Astrocyte (in vitro differentiated cells and primary cell): ENCODE results near the gene NFS1. TPM values are rescaled to one million over a fixed set of nuclear protein-coding genes. Genes with fewer than 3 reads are reported as not detected.

ENCODE experiments used
- DNase-seq: peaks from one replicate; pipeline ENCODE4 v3.0.0-alpha.2; 2010; ENCODE audit warnings: low read depth
- FAIRE-seq: peaks from 2 replicates; lab custom pipeline; 2011; peaks lifted over from hg19 to GRCh38; lab: Jason Lieb, UNC
- H2AFZ ChIP-seq: 2 replicates; pipeline ENCODE4 v1.6.0; 2012; ENCODE audit warnings: low read depth, low read length, inconsistent platforms
- H3K27ac ChIP-seq: 2 replicates; pipeline ENCODE4 v1.5.1; 2011; ENCODE audit warnings: low read depth, low read length, inconsistent platforms
- H3K27me3 ChIP-seq: 2 replicates; pipeline ENCODE4 v1.6.0; 2011; ENCODE audit warnings: low read length, inconsistent platforms; ENCODE audit not compliant: insufficient read depth
- H3K36me3 ChIP-seq: 2 replicates; pipeline ENCODE4 v1.5.1; 2011; ENCODE audit warnings: low read length, inconsistent platforms; ENCODE audit not compliant: insufficient read depth
- H3K4me1 ChIP-seq: 2 replicates; pipeline ENCODE4 v1.5.1; 2011; ENCODE audit warnings: low read length, inconsistent platforms; ENCODE audit not compliant: insufficient read depth
- H3K4me2 ChIP-seq: 2 replicates; pipeline ENCODE4 v1.6.0; 2012; ENCODE audit warnings: low read length, inconsistent platforms
- H3K4me3 ChIP-seq: 2 replicates; pipeline ENCODE4 v1.5.1; 2011; ENCODE audit warnings: low read depth, mild to moderate bottlenecking, low read length, inconsistent platforms; ENCODE audit not compliant: insufficient read depth
- H3K79me2 ChIP-seq: 2 replicates; pipeline ENCODE4 v1.6.0; 2012; ENCODE audit warnings: mild to moderate bottlenecking, low read length, inconsistent platforms; ENCODE audit not compliant: insufficient read depth
- H3K9ac ChIP-seq: 2 replicates; pipeline ENCODE4 v1.6.0; 2012; ENCODE audit warnings: mild to moderate bottlenecking, low read length, inconsistent platforms
- H3K9me3 ChIP-seq: 2 replicates; pipeline ENCODE4 v1.5.1; 2012; ENCODE audit warnings: low read depth, mild to moderate bottlenecking, low read length, inconsistent platforms; ENCODE audit not compliant: insufficient read depth
- H4K20me1 ChIP-seq: 2 replicates; pipeline ENCODE4 v1.6.0; 2012; ENCODE audit warnings: low read length, inconsistent platforms; ENCODE audit not compliant: insufficient read depth
- H3K27ac Mint-ChIP-seq: one replicate; pipeline ENCODE4 v1.8.0; 2021; ENCODE audit warnings: mild to moderate bottlenecking, mixed read lengths; ENCODE audit not compliant: unreplicated experiment
- H3K27me3 Mint-ChIP-seq: one replicate; pipeline ENCODE4 v1.8.0; 2021; ENCODE audit warnings: low read depth, mixed read lengths; ENCODE audit not compliant: unreplicated experiment
- H3K36me3 Mint-ChIP-seq: one replicate; pipeline ENCODE4 v1.8.0; 2021; ENCODE audit warnings: low read depth, mixed read lengths; ENCODE audit not compliant: unreplicated experiment
- H3K4me1 Mint-ChIP-seq: one replicate; pipeline ENCODE4 v1.8.0; 2021; ENCODE audit warnings: low read depth, mixed read lengths; ENCODE audit not compliant: unreplicated experiment
- H3K4me3 Mint-ChIP-seq: one replicate; pipeline ENCODE4 v1.8.0; 2021; ENCODE audit warnings: mild to moderate bottlenecking, moderate library complexity, mixed read lengths; ENCODE audit not compliant: unreplicated experiment
- H3K9me3 Mint-ChIP-seq: one replicate; pipeline ENCODE4 v1.8.0; 2021; ENCODE audit warnings: mild to moderate bottlenecking, mixed read lengths; ENCODE audit not compliant: unreplicated experiment
- CTCF ChIP-seq: IDR thresholded peaks from 2 replicates; pipeline ENCODE4 v1.5.1; 2011; ENCODE audit warnings: low read depth, mild to moderate bottlenecking, inconsistent platforms, low read length, moderate library complexity; ENCODE audit not compliant: insufficient read depth
- EZH2 ChIP-seq: IDR thresholded peaks from 2 replicates; pipeline ENCODE4 v1.6.1; 2012; ENCODE audit warnings: mild to moderate bottlenecking, low read length, inconsistent platforms; ENCODE audit not compliant: insufficient read depth
- total RNA-seq: library from RNA; stranded (reverse); gene quantifications from 2 replicates; pipeline ENCODE4 v1.2.1, GENCODE V29; 2021

NFS1 gene
- total RNA-seq, 1 donor from 2014 or later: 30.3 TPM

DNA sequence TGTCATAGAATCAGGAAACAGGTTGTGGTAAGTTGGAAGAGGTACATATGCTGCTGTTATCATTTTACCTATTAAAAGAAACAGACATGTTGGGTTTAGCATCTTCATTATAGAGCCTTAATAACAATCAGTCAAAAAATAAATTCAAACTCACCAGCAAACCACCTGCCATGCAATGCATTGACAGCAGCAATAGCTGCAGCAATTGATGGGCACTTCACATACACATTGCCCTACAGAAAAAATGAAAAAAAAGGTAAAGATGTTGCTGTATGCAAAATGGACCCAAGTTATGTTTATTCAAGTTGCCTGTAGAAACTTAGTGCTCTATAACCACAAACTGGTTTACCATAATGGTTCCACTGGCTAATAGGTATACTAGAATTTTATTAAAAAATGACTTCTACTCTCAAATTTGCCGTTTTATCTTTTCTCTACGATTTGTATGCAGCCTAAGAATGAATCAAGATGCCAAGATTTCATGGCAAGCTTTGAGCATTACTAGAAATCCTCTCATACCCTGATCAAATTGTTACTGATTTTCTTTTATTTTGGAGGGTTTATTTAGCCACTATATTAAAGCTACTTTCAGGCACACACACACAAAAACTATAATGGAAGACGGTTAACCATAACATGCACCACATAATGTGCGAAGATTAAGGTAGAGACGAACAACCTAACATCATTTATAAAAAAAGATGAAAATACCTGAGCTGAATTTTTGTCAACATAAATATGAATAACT, 5.5 kb upstream of the NFS1 start:
- peak overlapping the region; percentile 47 for H3K4me3 Mint-ChIP-seq
- Histone ChIP-seq H3K27ac (no peak overlapping the region), H3K27me3 (no peaks in the 10 kb centered on the region), H3K79me2 (peaks cover 84% of the 10 kb centered on the region), H2AFZ (no peak overlapping the region), H3K9ac (no peak overlapping the region), H3K36me3 (peaks cover 72% of the 10 kb centered on the region), H3K4me2 (no peak overlapping the region), H4K20me1 (peaks cover 89% of the 10 kb centered on the region), H3K4me1 (peaks cover 6% of the 10 kb centered on the region), H3K9me3 (no peaks in the 10 kb centered on the region), H3K4me3 (no peak overlapping the region)
- H3K27ac Mint-ChIP-seq: no peak overlapping the region
- no peaks in the 10 kb centered on the region for H3K27me3 Mint-ChIP-seq
- TF ChIP-seq EZH2: no peak
- TF ChIP-seq CTCF: no peak
- FAIRE-seq: no peak
- DNase-seq: no peak
- peaks cover 11% of the 10 kb centered on the region for H3K36me3 Mint-ChIP-seq
- peaks cover 16% of the 10 kb centered on the region for H3K4me1 Mint-ChIP-seq
- H3K9me3 Mint-ChIP-seq: no peaks in the 10 kb centered on the region

DNA sequence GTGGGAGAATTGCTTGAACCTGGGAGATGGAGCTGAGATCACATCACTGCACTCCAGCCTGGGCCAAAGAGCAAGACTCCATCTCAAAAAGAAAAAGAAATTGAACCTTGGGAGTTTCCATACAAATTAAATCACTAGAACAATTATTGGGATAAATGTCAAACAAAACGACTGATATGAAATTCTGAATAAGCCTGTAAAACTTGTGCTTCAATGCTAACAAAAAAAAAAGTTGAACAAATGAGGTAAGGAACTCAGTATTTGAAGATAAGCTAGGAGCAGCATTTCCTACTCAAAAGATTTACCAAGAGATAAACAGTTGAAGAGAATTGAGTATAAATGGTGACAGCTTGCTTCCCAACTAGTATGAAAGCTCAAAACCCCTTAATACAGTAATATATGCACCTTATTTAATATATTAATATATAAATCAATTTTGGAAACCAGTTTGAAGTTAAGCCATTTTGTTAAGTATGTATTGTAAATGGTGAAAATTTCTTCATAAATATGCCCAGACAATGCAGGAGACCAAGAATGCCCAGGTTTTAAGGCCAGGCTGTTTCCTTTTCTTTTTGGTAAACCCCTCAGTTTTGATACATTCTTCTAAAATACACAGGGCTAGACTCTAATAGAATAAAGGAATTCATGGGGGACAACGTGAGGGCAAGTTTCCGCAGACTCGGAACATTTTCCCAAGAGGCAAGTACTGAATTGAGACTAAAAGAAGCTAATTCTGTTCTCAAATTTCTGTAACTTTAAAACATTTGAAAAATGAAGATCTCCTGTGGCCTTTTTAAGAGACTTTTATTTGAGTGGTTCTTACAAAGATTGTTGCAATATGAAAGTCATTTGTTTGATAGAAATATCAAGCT, 3.9 kb upstream of the NFS1 start:
- no peak overlapping the region for H3K27ac ChIP-seq

More for the DNA sequence above, 3.9 kb upstream of the NFS1 start:
- no peak for DNase-seq
- TF ChIP-seq CTCF (no peak), EZH2 (no peak)
- H4K20me1 ChIP-seq: peaks cover 74% of the 10 kb centered on the region
- no peak overlapping the region for H2AFZ ChIP-seq
- no peaks in the 10 kb centered on the region for H3K27me3 ChIP-seq
- H3K4me3 ChIP-seq: no peak overlapping the region
- Mint-ChIP-seq H3K27ac (peak overlapping the region; percentile 82), H3K9me3 (no peaks in the 10 kb centered on the region), H3K36me3 (peaks cover 14% of the 10 kb centered on the region), H3K4me3 (no peak overlapping the region), H3K27me3 (no peaks in the 10 kb centered on the region), H3K4me1 (peaks cover 17% of the 10 kb centered on the region)
- no peaks in the 10 kb centered on the region for H3K9me3 ChIP-seq
- no peak overlapping the region for H3K9ac ChIP-seq
- no peak overlapping the region for H3K4me2 ChIP-seq
- peaks cover 58% of the 10 kb centered on the region for H3K36me3 ChIP-seq
- H3K79me2 ChIP-seq: peaks cover 79% of the 10 kb centered on the region
- FAIRE-seq: no peak
- H3K4me1 ChIP-seq: peaks cover 13% of the 10 kb centered on the region
